Ishikawa (cell line): Measurements from ENCODE around the gene TIE1.

Source experiments
- CEBPB ChIP-seq: IDR thresholded peaks from 2 replicates; pipeline ENCODE4 v1.6.1; 2012
- MAX ChIP-seq: IDR thresholded peaks from 2 replicates; pipeline ENCODE4 v1.6.1; 2012
- TCF12 ChIP-seq: IDR thresholded peaks from 2 replicates; pipeline ENCODE4 v1.6.1; 2012; ENCODE audit warnings: low read depth
- USF1 ChIP-seq: IDR thresholded peaks from 2 replicates; pipeline ENCODE4 v1.6.1; 2012
- YY1 ChIP-seq: IDR thresholded peaks from 2 replicates; pipeline ENCODE4 v1.6.1; 2012; ENCODE audit warnings: low read depth
- TF ChIP-seq, protein P1 (sequence below): IDR thresholded peaks from 2 replicates; pipeline ENCODE4 v1.6.1; 2012; ENCODE audit warnings: low read depth, mild to moderate bottlenecking

DNA sequence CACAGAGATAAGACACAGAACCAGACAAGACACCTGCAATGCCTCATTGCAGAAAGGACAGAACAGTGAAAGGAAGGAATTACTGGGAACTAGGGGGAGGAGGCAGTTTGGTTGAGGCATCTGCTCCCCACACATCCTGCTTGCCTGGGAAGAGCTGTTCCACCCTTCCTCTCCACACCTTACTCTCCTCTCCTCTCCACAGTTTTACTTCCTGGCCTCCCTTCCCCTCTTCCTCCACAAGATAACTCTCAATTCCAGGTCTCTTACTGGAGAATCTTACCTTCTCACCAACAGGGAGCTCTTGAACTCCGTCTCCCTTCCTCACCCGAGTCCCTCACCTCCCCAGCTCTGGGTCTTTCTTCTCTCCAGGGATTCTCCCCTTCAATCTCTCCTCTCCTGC is 64.9 kb downstream of the TIE1 start:
- TF ChIP-seq, protein P1, sequence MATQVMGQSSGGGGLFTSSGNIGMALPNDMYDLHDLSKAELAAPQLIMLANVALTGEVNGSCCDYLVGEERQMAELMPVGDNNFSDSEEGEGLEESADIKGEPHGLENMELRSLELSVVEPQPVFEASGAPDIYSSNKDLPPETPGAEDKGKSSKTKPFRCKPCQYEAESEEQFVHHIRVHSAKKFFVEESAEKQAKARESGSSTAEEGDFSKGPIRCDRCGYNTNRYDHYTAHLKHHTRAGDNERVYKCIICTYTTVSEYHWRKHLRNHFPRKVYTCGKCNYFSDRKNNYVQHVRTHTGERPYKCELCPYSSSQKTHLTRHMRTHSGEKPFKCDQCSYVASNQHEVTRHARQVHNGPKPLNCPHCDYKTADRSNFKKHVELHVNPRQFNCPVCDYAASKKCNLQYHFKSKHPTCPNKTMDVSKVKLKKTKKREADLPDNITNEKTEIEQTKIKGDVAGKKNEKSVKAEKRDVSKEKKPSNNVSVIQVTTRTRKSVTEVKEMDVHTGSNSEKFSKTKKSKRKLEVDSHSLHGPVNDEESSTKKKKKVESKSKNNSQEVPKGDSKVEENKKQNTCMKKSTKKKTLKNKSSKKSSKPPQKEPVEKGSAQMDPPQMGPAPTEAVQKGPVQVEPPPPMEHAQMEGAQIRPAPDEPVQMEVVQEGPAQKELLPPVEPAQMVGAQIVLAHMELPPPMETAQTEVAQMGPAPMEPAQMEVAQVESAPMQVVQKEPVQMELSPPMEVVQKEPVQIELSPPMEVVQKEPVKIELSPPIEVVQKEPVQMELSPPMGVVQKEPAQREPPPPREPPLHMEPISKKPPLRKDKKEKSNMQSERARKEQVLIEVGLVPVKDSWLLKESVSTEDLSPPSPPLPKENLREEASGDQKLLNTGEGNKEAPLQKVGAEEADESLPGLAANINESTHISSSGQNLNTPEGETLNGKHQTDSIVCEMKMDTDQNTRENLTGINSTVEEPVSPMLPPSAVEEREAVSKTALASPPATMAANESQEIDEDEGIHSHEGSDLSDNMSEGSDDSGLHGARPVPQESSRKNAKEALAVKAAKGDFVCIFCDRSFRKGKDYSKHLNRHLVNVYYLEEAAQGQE = no peak
- TF ChIP-seq YY1 = no peak
- TF ChIP-seq TCF12 = no peak
- TF ChIP-seq USF1 = no peak
- TF ChIP-seq MAX = no peak
- no peak for TF ChIP-seq CEBPB
